ENCODE results near the gene KAT6B. TPM values are rescaled to one million over a fixed set of nuclear protein-coding genes. Genes with fewer than 3 reads are reported as not detected.

Gene KAT6B
- total RNA-seq, 1 donor from 2014 or later: 21.7 TPM

- TF ChIP-seq EZH2 (IDR thresholded peaks at IDR 0.05; ENCODE audit: insufficient read depth, low read length) (no peak), CTCF (IDR thresholded peaks at IDR 0.05; ENCODE audit: insufficient read depth, low read depth, low read length) (no peak)
- Histone ChIP-seq H4K20me1 (ENCODE audit: insufficient read depth, low read length) (no peaks in the 10 kb centered on the region), H3K79me2 (ENCODE audit: insufficient read depth, low read length) (no peaks in the 10 kb centered on the region), H3K9me3 (ENCODE audit: insufficient read depth, low read depth, low read length) (no peaks in the 10 kb centered on the region), H3K9ac (ENCODE audit: low read length) (no peak overlapping the region), H3K4me3 (ENCODE audit: insufficient read depth, low read depth, low read length) (no peak overlapping the region), H2AFZ (ENCODE audit: low read depth, low read length) (no peak overlapping the region), H3K36me3 (ENCODE audit: insufficient read depth, low read length) (peaks cover 10% of the 10 kb centered on the region), H3K4me2 (ENCODE audit: low read length) (no peak overlapping the region), H3K27ac (ENCODE audit: low read depth, low read length) (no peak overlapping the region), H3K27me3 (ENCODE audit: insufficient read depth, low read length) (no peaks in the 10 kb centered on the region), H3K4me1 (ENCODE audit: insufficient read depth, low read length) (no peaks in the 10 kb centered on the region)
- H3K4me3 Mint-ChIP-seq (ENCODE audit: unreplicated experiment): no peak overlapping the region
- FAIRE-seq: no peak
- H3K27me3 Mint-ChIP-seq (ENCODE audit: low read depth, unreplicated experiment): no peaks in the 10 kb centered on the region
- no peaks in the 10 kb centered on the region for H3K4me1 Mint-ChIP-seq (ENCODE audit: low read depth, unreplicated experiment)
- H3K36me3 Mint-ChIP-seq (ENCODE audit: low read depth, unreplicated experiment): peaks cover 13% of the 10 kb centered on the region
- H3K9me3 Mint-ChIP-seq (ENCODE audit: unreplicated experiment): no peaks in the 10 kb centered on the region
- DNase-seq (ENCODE audit: low read depth): no peak
- no peak overlapping the region for H3K27ac Mint-ChIP-seq (ENCODE audit: unreplicated experiment)
These were observed 167.2 kb downstream of the KAT6B start for GRCh38 chr10:74993649-74994048.

- no peak for TF ChIP-seq EZH2 (IDR thresholded peaks at IDR 0.05; ENCODE audit: insufficient read depth, low read length)
- TF ChIP-seq CTCF (IDR thresholded peaks at IDR 0.05; ENCODE audit: insufficient read depth, low read depth, low read length): no peak
- Histone ChIP-seq H3K4me3 (ENCODE audit: insufficient read depth, low read depth, low read length) (no peak overlapping the region), H2AFZ (ENCODE audit: low read depth, low read length) (no peak overlapping the region), H3K9ac (ENCODE audit: low read length) (no peak overlapping the region), H3K4me2 (ENCODE audit: low read length) (no peak overlapping the region), H3K27ac (ENCODE audit: low read depth, low read length) (no peak overlapping the region), H3K27me3 (ENCODE audit: insufficient read depth, low read length) (no peaks in the 10 kb centered on the region), H3K36me3 (ENCODE audit: insufficient read depth, low read length) (peaks cover 13% of the 10 kb centered on the region), H3K4me1 (ENCODE audit: insufficient read depth, low read length) (no peaks in the 10 kb centered on the region), H4K20me1 (ENCODE audit: insufficient read depth, low read length) (no peaks in the 10 kb centered on the region), H3K9me3 (ENCODE audit: insufficient read depth, low read depth, low read length) (no peaks in the 10 kb centered on the region), H3K79me2 (ENCODE audit: insufficient read depth, low read length) (no peaks in the 10 kb centered on the region)
- Mint-ChIP-seq H3K9me3 (ENCODE audit: unreplicated experiment) (no peaks in the 10 kb centered on the region), H3K4me3 (ENCODE audit: unreplicated experiment) (no peak overlapping the region), H3K27me3 (ENCODE audit: low read depth, unreplicated experiment) (no peaks in the 10 kb centered on the region), H3K36me3 (ENCODE audit: low read depth, unreplicated experiment) (peaks cover 17% of the 10 kb centered on the region), H3K27ac (ENCODE audit: unreplicated experiment) (no peak overlapping the region), H3K4me1 (ENCODE audit: low read depth, unreplicated experiment) (no peaks in the 10 kb centered on the region)
- FAIRE-seq: no peak
- no peak for DNase-seq (ENCODE audit: low read depth)
These were observed 168.5 kb downstream of the KAT6B start for GRCh38 chr10:74994854-74995253.

DNA sequence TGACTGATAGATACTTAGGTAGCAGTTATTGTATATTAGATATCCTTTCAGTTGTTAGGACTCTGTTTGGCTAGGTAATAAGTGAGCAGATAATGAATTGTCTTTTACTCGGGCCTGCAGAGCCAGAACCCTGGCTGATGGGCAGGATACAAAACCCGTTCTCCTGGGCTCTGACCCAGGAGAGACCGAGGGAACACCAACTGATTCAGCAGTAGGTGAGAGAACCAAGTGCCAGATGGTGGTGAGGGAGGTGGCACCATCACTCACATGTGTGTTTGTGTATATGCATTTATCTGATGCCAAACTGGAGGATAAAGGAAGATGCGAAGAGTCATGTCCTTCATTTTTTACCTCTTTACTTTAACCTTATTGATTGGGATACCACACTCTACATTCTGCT lies 169.4 kb downstream of the KAT6B start:
- H3K4me1 ChIP-seq (ENCODE audit: insufficient read depth, low read length): no peaks in the 10 kb centered on the region
- H2AFZ ChIP-seq (ENCODE audit: low read depth, low read length): no peak overlapping the region
- no peak overlapping the region for H3K4me3 ChIP-seq (ENCODE audit: insufficient read depth, low read depth, low read length)
- no peak overlapping the region for H3K9ac ChIP-seq (ENCODE audit: low read length)
- H3K27me3 ChIP-seq (ENCODE audit: insufficient read depth, low read length): no peaks in the 10 kb centered on the region
- H3K9me3 ChIP-seq (ENCODE audit: insufficient read depth, low read depth, low read length): no peaks in the 10 kb centered on the region
- TF ChIP-seq EZH2 (IDR thresholded peaks at IDR 0.05; ENCODE audit: insufficient read depth, low read length) (no peak), CTCF (IDR thresholded peaks at IDR 0.05; ENCODE audit: insufficient read depth, low read depth, low read length) (no peak)
- H3K36me3 ChIP-seq (ENCODE audit: insufficient read depth, low read length): peaks cover 13% of the 10 kb centered on the region
- no peaks in the 10 kb centered on the region for H4K20me1 ChIP-seq (ENCODE audit: insufficient read depth, low read length)
- peaks cover 17% of the 10 kb centered on the region for H3K36me3 Mint-ChIP-seq (ENCODE audit: low read depth, unreplicated experiment)
- no peak for FAIRE-seq
- H3K27ac Mint-ChIP-seq (ENCODE audit: unreplicated experiment): no peak overlapping the region
- H3K4me1 Mint-ChIP-seq (ENCODE audit: low read depth, unreplicated experiment): no peaks in the 10 kb centered on the region
- H3K27ac ChIP-seq (ENCODE audit: low read depth, low read length): no peak overlapping the region
- no peaks in the 10 kb centered on the region for H3K79me2 ChIP-seq (ENCODE audit: insufficient read depth, low read length)
- no peaks in the 10 kb centered on the region for H3K27me3 Mint-ChIP-seq (ENCODE audit: low read depth, unreplicated experiment)
- no peaks in the 10 kb centered on the region for H3K9me3 Mint-ChIP-seq (ENCODE audit: unreplicated experiment)
- H3K4me2 ChIP-seq (ENCODE audit: low read length): no peak overlapping the region
- no peak overlapping the region for H3K4me3 Mint-ChIP-seq (ENCODE audit: unreplicated experiment)
- DNase-seq (ENCODE audit: low read depth): no peak

Measured in astrocyte (in vitro differentiated cells and primary cell).